Central memory CD4-positive, alpha-beta T cell (primary cell): ENCODE results near the gene WFDC8.
"Not testable (repeated sequence)": the region's sequence is repeated elsewhere in the genome, so short reads cannot be mapped to it uniquely, and the experiment has no call there.

Source experiments
- DNase-seq: peaks from one replicate; pipeline ENCODE4 v3.0.0; 2022
- total RNA-seq, 3 experiments: gene quantifications; one replicate each; lab custom pipeline; 2026; lab: John Stamatoyannopoulos, UW

WFDC8 gene
- total RNA-seq = 0 reads per million in 3 experiments

GRCh38 chr20:45579184-45579583 lies at the start of gene WFDC8:
WFDC8 (minus strand) TSS chr20:45579284; CDS start chr20:45579247, 37 bp downstream.
- no peak for DNase-seq

DNA sequence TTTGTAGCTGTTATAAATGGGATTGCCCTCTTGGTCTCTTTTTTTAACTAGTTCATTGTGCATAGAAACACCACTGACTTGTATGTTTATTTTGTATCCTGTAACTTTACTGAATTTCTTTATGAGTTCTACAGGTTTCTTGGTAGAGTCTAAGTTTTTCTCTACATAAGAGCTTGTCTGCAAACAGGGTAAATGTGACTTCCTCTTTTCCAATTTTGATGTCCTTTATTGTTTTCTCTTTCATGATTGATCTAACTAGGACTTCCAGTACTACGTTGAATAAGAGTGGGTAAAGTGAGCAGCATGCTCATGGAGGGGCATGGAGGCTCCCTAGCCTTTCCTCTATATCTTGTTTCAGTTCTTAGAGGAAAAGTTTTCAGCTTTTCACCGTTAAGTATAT lies 47.5 kb upstream of the WFDC8 start:
- no peak for DNase-seq

DNA sequence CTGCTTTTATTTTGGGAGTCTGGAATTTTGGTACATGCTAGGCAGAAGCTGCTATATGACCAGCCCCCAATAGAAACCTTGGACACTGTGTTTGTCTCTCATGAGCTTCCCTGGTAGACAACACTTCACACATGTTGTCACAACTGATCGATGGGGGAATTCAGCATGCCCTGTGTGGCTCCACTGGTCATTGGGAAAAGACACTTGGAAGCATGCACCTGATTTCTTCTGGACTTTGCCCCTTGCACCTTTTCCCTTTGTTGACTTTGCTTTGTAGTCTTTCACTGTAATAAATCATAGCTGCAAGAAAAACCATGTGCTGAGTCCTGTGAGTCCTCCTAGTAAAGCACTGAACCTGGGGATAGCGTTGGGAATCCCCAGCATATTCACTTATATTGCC lies 42.5 kb upstream of the WFDC8 start:
- DNase-seq = no peak

DNA sequence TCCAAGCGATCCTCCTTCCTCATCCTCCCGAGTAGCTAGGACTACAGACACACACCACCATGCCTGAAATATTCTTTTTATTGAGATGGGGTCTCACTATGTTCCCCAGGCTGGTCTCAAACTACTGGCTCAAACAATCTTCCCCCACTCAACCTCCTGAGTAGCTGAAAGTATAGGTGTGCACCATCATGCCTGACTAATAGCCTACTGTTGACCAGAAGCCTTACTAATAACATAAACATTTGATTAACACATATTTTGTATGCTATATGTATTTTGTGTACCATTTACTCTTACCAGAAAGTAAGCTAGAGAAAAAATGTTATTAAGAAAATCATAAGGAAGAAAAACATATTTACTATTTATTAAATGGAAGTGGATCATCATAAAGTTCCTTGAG lies 38.5 kb upstream of the WFDC8 start:
- no peak for DNase-seq

DNA sequence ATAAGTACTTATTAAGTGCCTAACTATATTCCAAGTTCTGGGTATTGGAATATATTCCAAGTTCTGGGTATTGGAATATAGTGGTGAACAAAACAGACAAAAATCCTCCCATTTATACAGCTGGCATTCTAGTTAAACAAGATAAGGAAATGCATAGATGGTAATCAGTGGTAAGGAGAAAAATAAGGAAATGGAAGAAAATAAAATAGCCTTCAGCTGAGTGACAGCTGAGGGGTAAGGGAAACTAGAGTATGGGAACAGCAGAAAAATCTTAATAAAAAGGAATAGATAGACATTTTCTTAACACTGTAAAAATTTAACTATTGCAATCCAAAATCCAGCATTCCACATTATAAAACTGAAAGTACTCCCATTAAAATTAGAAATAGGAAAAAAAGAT lies 33.2 kb upstream of the WFDC8 start:
- DNase-seq = no peak

- no peak for DNase-seq
Observed at GRCh38 chr20:45611054-45611453, 32.0 kb upstream of the WFDC8 start.

- DNase-seq = no peak
Observed at GRCh38 chr20:45607810-45608209, 28.7 kb upstream of the WFDC8 start.

GRCh38 chr20:45595235-45595634 lies 16.2 kb upstream of the WFDC8 start:
- DNase-seq = no peak

- no peak for DNase-seq
Observed at GRCh38 chr20:45593498-45593897, 14.4 kb upstream of the WFDC8 start.

DNA sequence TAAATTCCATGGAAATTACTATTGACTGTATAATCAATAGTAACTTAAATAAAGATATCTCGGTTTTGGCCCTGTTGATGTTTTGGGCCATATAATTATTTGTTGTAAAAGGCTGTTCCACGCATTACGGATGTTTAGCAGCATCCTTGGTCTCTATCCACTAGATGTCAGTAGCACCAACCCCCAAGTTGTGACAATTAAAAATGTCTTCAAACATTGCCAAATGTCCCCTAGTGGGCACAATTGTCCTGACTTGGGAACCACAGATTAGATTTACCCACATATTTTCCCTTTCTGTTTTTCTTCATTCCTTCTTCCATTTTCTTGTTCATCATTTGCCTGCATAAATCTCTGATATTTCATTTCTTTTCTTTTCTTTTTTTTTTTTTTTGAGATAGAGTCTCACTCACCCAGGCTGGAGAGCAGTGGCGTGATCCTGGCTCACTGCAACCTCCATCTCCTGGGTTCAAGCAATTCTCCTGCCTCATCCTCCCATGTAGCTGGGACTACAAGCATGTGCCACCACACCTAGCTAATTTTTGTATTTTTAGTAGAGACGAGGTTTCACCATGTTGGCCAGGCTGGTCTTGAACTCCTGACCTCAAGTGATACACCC lies 13.6 kb upstream of the WFDC8 start:
- peak; percentile 1 for DNase-seq

DNA sequence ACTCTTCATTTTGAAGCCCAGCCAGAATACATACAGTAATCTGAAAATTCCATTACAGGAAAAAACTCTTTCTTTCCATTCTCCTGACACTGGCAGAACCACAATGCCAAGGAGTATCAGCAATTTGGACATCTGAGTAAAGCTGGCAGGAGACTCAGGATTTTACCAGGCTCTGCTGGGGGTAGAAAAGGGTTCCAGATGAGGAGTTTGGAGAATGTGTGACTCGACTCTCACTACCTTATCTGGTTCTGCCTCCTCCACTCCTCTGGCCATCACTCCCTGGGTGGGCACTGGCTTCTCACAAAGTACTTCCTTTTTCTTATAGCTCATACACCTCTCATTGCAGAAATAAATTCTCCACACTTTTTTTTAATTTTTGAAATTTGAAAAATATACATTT lies 10.6 kb upstream of the WFDC8 start:
- no peak for DNase-seq

DNA sequence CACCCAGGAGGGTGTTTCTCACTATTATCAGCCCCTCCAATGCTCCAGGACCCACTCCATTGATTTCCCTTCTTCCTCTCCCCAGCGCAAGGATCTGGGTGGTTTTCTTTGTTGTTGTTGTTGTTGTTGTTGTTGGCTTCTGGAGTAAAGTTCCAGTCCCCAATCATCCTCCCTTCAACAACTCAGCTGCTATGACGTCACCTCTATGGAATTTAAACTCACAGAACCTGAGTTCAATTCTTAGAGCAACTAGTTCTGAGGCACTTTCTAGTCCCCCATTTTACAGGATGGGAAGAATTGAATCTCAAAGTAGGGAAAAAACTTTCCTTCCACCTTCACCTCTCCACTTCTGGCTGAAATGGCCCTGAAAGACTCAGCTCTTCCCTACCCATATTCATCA lies 9.7 kb upstream of the WFDC8 start:
- no peak for DNase-seq

GRCh38 chr20:45585986-45586385 lies 6.9 kb upstream of the WFDC8 start:
- DNase-seq = not testable (repeated sequence)

DNA sequence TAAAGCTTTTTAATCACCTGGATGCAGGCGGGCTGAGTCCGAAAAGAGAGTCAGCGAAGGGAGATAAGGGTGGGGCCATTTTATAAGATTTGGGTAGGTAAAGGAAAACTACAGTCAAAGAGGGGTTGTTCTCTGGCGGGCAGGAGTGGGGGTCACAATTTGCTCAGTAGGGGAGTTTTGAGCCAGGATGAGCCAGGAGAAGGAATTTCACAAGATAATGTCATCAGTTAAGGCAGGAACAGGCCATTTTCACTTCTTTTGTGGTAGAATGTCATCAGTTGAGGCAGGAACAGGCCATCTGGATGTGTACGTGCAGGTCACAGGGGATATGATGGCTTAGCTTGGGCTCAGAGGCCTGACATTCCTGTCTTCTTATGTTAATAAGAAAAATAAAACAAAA lies 5.2 kb upstream of the WFDC8 start:
- not testable (repeated sequence) for DNase-seq

DNA sequence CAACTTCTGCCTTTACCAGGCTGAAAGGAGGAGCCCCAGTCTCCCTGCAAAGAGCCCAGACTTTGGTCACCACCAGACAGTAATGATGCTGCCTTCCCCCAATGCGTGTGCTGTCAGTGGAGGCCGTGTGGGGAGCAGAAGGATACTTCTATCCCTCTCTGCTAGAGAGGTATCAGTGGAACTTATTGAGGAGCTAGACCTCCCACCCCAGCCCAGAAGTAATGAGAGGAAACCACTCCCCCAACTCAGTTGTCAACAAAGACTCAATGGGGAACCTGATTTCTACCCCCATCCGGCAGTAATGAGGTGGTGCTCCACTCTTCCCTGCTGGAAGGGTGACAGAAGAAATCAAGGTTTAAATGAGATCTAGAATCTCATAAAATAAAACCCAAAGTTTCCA lies 4.4 kb upstream of the WFDC8 start:
- DNase-seq = no peak

- DNase-seq = no peak
Observed at GRCh38 chr20:45581702-45582101, 2.6 kb upstream of the WFDC8 start.

DNA sequence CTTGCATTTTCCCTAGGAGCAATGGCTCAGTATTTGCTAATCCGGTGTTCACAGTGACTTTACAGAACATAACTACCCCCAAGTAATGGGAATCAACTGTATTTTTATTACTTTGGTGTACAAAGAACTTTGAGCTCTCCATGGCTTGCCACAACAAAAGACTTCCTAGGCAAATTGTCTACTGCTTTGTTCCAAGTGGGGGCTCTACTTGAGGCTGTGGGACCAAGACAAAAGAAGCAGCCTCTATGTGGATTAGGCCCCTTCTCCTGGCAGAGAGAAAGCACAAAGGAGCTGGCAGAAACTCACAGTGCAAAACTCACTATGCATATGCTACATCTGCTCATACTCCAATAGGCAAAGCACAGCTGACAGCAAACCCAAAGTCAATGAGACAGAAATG lies 853 bp downstream of the WFDC8 start:
- DNase-seq = no peak

DNA sequence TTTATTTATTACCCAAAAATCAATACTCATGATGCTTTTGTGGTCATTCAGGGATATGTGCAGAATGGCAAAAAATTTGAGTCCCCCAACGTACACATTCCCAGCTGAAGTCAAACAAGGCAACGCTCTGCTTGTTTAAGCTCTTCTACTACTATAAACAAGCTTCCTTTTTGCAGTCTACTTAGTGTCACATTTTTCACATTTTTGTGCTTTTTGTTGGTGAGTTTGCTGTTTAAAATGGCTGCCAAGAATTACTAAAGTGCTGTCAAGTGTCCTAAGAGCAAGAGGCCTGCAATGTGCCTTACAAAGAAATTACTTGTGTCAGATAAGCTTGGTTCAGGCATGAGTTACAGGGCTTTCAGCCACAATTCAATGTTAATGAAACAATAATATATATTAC lies 2.1 kb downstream of the WFDC8 start:
- DNase-seq = no peak

GRCh38 chr20:45575931-45576330 lies 3.2 kb downstream of the WFDC8 start:
- no peak for DNase-seq

DNA sequence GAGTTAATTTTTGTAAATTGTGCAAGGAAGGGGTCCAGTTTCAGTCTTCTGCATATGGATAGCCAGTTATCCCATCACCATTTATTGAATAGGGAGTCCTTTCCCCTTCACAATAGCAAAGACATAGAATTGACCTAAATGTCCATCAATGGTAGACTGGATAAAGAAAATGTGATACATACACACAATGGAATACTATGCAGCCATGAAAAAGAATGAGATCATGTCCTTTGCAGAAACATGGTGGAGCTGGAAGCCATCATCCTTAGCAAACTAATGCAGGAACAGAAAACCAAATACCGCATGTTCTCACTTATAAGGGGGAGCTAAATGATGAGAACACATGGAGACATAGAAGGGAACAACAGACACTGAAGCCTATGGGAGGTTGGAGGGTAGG lies 9.4 kb downstream of the WFDC8 start:
- not testable (repeated sequence) for DNase-seq

DNA sequence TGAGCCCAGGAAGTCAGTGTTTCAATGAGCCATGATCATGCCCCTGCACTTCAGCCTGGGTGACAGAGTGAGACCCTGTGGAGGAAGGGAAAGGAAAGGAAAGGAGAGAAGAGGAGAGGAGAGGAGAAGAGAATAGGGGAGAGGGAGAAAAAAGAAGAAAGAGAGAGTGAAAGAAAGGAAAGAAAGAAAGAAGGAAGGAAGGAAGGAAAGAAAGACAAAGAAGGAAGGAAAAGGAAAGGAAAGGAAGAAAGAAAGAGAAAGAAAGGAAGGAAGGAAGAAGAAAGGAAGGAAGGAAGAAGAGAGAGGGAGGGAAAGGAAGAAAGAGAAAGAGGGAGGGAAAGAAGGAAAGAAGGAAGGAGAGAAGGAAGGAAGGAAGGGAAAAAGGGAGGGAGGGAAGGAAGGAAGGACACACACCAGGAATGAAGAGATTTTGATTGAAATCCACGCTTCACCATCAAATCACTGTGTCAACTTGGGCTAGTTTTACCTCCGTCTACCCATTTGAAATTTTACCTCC lies 14.3 kb downstream of the WFDC8 start:
- no peak for DNase-seq

DNA sequence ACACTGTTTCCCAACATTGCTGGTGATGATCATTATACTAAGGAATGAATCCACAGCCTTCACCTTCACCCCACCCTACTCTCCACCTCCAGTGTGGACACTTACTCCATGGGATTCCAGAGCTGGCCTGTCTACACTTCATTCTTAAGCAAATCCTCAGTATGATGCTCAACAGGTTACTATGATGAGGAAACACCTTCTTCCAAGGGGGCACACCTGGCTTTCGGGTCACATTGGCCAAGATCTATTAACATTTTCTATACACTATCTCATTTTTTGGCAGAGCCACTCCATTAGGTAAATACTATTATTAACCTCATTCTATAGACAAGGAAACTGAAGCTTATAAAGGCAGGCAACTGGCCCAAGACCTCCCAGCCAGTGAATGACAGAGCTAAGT lies 23.9 kb downstream of the WFDC8 start:
- DNase-seq = no peak

DNA sequence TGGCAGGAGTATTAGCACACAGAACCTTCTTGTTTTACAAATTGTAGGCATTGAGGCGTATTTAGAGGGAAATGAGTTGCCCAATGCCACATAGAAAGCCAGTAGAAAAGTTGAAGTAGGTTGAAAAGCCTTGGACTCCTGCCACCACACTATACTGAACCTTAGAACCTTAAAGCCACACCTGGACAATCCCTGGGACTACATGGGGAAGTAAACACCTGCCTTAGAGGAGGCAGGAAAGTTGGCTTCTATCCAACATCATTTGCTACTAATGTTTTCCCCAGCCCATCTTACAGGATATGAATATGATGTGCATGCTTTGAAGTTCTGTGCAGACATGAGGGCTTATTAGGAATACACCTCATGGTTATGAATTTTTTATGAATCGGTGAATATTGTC lies 26.6 kb downstream of the WFDC8 start:
- no peak for DNase-seq

DNA sequence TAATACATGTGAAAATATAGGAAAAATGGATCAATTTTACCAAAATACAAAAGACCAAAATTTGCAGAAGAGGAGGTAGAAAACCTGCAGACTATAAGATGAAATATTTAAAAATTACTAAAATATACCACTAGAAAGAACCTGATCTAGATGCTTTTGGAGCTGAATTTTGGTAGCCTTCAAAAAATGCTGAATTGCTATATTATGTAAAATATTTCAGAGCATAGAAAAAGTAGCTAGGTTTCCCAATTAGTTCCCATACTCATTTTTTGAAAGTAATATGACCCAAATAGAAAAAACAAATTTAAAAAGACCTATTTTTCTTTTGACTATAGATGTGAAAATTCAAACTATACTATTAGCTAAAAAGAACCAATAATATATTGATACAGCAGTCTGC lies 28.3 kb downstream of the WFDC8 start:
- DNase-seq = no peak

- DNase-seq = no peak
Observed at GRCh38 chr20:45548410-45548809, 30.7 kb downstream of the WFDC8 start.
